ENCODE data around the gene AATF. TPM values are rescaled to one million over a fixed set of nuclear protein-coding genes. Genes with fewer than 3 reads are reported as not detected.

Gene AATF
- total RNA-seq, 1 donor from 2014 or later = 28.9 TPM

GRCh38 chr17:36938566-36939051 is 10.1 kb upstream of the AATF start:
- H3K4me3 Mint-ChIP-seq = peak overlapping the region; percentile 74
- TF ChIP-seq EZH2 (IDR thresholded peaks at IDR 0.05) = no peak
- no peak for TF ChIP-seq CTCF (IDR thresholded peaks at IDR 0.05)
- no peak for TF ChIP-seq EZH2phosphoT487 (IDR thresholded peaks at IDR 0.05)
- Histone ChIP-seq H3K4me2 (peak overlapping the region; percentile 50), H3K27me3 (peaks cover 100% of the 10 kb centered on the region), H2AFZ (replicated peaks) (no peak overlapping the region), H3F3A (ENCODE audit: low read depth) (peaks cover 49% of the 10 kb centered on the region), H3K4me3 (no peak overlapping the region), H3K36me3 (no peaks in the 10 kb centered on the region), H3K4me1 (peaks cover 48% of the 10 kb centered on the region), H3K9me3 (ENCODE audit: low read depth) (no peaks in the 10 kb centered on the region), H3K9ac (no peak overlapping the region), H4K20me1 (ENCODE audit: low read depth) (peaks cover 99% of the 10 kb centered on the region), H3K79me2 (ENCODE audit: low read depth) (no peaks in the 10 kb centered on the region), H3K27ac (no peak overlapping the region)
- no peaks in the 10 kb centered on the region for H3K36me3 Mint-ChIP-seq
- peaks cover 3% of the 10 kb centered on the region for H3K9me3 Mint-ChIP-seq
- H3K27me3 Mint-ChIP-seq (ENCODE audit: insufficient read depth, low read depth) = peaks cover 85% of the 10 kb centered on the region
- H3K27ac Mint-ChIP-seq = no peak overlapping the region
- DNase-seq (ENCODE audit: low spot score) = peak; percentile 70
- H3K4me1 Mint-ChIP-seq = peaks cover 43% of the 10 kb centered on the region

GRCh38 chr17:36939052-36939801 is 9.5 kb upstream of the AATF start:
- Mint-ChIP-seq H3K4me1 (peaks cover 37% of the 10 kb centered on the region), H3K27ac (no peak overlapping the region), H3K9me3 (peaks cover 3% of the 10 kb centered on the region), H3K27me3 (ENCODE audit: insufficient read depth, low read depth) (peaks cover 83% of the 10 kb centered on the region), H3K4me3 (peak overlapping the region; percentile 74), H3K36me3 (no peaks in the 10 kb centered on the region)
- Histone ChIP-seq H3K27me3 (peaks cover 100% of the 10 kb centered on the region), H4K20me1 (ENCODE audit: low read depth) (peaks cover 99% of the 10 kb centered on the region), H3K4me1 (peaks cover 43% of the 10 kb centered on the region), H3K27ac (no peak overlapping the region), H3K36me3 (no peaks in the 10 kb centered on the region), H3K9ac (no peak overlapping the region), H3K4me3 (no peak overlapping the region), H3F3A (ENCODE audit: low read depth) (peaks cover 52% of the 10 kb centered on the region), H2AFZ (replicated peaks) (no peak overlapping the region), H3K4me2 (peak overlapping the region; percentile 50), H3K79me2 (ENCODE audit: low read depth) (no peaks in the 10 kb centered on the region), H3K9me3 (ENCODE audit: low read depth) (no peaks in the 10 kb centered on the region)
- peak; percentile 45 for DNase-seq (ENCODE audit: low spot score)
- TF ChIP-seq CTCF (IDR thresholded peaks at IDR 0.05) (no peak), EZH2 (IDR thresholded peaks at IDR 0.05) (peak; percentile 99), EZH2phosphoT487 (IDR thresholded peaks at IDR 0.05) (peak; percentile 99)

GRCh38 chr17:36939802-36940312 is 8.9 kb upstream of the AATF start:
- Histone ChIP-seq H3K9ac (no peak overlapping the region), H3F3A (ENCODE audit: low read depth) (peaks cover 58% of the 10 kb centered on the region), H3K9me3 (ENCODE audit: low read depth) (no peaks in the 10 kb centered on the region), H2AFZ (replicated peaks) (no peak overlapping the region), H3K4me3 (no peak overlapping the region), H3K79me2 (ENCODE audit: low read depth) (no peaks in the 10 kb centered on the region), H3K36me3 (no peaks in the 10 kb centered on the region), H3K27me3 (peaks cover 100% of the 10 kb centered on the region), H3K4me2 (no peak overlapping the region), H3K4me1 (peaks cover 37% of the 10 kb centered on the region), H4K20me1 (ENCODE audit: low read depth) (peaks cover 98% of the 10 kb centered on the region), H3K27ac (no peak overlapping the region)
- TF ChIP-seq EZH2 (IDR thresholded peaks at IDR 0.05) = no peak
- no peak for TF ChIP-seq EZH2phosphoT487 (IDR thresholded peaks at IDR 0.05)
- no peak for TF ChIP-seq CTCF (IDR thresholded peaks at IDR 0.05)
- DNase-seq (ENCODE audit: low spot score) = peak; percentile 44
- no peaks in the 10 kb centered on the region for H3K36me3 Mint-ChIP-seq
- H3K9me3 Mint-ChIP-seq = peaks cover 3% of the 10 kb centered on the region
- H3K27me3 Mint-ChIP-seq (ENCODE audit: insufficient read depth, low read depth) = peaks cover 83% of the 10 kb centered on the region
- H3K4me1 Mint-ChIP-seq = peaks cover 36% of the 10 kb centered on the region
- H3K27ac Mint-ChIP-seq = no peak overlapping the region
- H3K4me3 Mint-ChIP-seq = no peak overlapping the region
